Left hindlimb (tissue), 1 donor: ENCODE data around the gene LENG8.
A peak's percentile ranks its signal among the peaks of the same experiment; 100 is the strongest.

ENCODE experiments used
- DNase-seq: peaks from one replicate; pipeline ENCODE4 v3.0.0-alpha.2; 2018

Gene LENG8

GRCh38 chr19:54448774-54449700 lies at the start of gene LENG8:
Gene LENG8 (plus strand): TSS chr19:54449199. CDS start chr19:54451345, 2,146 bp downstream.
- peak; percentile 98 for DNase-seq

DNA sequence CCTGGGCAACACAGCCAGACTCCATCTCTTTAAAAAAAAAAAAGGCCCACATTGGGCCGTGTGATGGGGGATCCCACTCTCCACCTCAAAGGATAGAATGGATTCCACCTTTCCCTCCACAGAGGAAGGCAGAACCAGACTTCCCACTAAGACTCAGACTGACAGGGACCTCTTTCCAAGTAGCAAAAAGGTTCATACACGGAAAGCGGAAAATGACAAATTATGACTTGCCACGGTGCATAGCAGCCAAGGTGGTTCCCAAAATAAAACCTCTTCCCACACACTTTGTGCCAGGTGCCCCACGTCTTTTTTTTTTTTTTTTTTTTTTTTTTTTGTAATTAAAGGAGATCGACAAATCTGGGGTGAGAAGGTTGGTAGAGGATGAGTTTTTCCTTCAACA lies 48.1 kb upstream of the LENG8 start:
- DNase-seq = no peak

DNA sequence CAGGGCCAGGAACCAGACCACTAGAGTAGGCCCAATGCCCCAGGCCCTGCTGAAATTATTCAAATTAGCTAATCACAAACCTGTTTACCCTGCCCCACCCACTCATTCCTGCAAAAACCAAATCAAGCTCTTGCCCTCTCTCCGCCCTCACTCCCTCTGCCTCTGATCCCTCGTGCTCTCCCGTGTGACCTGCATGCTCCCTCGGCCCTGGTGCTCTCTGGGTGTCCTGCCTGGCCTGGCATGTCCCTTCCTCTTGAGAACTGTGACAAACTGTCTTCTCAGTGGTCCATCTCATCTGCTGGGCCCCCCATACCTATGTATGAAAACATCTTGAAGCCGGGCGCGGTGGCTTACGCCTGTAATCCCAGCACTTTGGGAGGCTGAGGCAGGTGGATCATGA lies 45.9 kb upstream of the LENG8 start:
- no peak for DNase-seq

DNA sequence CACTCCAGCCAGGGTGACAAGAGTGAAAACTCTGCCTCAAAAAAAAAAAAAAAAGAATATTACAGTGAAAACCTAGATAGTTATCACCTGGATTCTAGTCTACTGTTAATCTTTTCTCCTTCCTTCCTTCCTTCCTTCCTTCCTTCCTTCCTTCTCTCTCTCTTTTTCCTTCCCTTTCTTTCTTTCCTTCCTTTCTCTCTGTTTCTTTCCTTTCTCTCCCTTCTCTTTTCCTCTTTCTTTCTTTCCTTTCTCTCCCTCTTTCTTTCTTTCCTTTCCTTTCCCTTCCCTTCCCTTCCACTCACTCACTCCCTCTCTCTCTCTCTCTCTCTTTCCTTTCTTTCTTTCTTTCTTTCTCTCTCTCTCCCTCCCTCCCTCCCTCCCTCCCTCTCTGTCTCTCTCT lies 43.4 kb upstream of the LENG8 start:
- no peak for DNase-seq

- no peak for DNase-seq
These were observed 41.2 kb upstream of the LENG8 start for GRCh38 chr19:54407780-54408179.

DNA sequence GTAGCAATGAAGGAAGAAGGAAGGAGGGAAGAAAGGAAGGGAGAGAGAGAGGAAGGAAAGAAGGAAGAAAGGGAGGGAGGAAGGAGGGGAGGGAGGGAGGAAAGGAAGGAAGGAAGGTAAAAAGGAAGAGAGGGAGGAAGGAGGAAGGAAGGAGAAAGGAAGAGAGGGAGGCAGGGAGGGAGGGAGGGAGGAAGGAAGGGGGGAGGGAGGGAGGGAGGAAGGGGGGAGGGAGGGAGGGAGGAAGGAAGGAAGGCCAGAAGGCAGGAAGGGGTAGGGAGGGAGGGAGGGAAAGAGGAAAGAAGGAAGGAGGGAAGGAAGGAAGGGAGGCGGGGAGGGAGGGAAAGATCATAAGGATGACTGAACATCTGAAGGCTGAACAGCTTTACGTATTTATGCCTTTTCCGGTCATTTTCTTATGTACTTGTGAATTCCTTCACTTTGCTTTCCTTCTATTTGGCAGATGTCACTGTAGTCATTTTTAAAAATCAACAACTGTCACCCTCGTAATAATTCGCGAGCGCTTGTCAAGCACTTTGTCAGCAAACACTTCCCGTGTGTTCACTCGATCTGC lies 40.5 kb upstream of the LENG8 start:
- no peak for DNase-seq

DNA sequence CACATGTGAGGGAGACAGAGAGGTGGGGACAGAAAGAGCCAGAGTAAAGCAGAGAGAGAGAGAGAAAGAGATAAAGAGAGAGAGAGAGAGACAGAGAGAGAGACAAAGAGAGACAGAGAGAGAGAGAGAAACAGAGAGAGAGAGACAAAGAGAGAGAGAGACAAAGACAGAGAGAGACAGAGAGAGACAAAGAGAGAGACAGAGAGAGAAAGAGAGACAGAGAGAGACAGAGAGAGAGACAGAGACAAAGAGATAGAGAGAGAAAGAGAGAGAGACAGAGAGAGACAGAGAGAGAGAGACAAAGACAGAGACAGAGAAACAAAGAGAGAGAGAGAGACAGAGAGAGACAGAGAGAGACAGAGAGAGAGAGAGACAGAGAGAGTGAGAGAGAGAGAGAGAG lies 38.0 kb upstream of the LENG8 start:
- no peak for DNase-seq

GRCh38 chr19:54412877-54413276 lies 36.1 kb upstream of the LENG8 start:
- no peak for DNase-seq

DNA sequence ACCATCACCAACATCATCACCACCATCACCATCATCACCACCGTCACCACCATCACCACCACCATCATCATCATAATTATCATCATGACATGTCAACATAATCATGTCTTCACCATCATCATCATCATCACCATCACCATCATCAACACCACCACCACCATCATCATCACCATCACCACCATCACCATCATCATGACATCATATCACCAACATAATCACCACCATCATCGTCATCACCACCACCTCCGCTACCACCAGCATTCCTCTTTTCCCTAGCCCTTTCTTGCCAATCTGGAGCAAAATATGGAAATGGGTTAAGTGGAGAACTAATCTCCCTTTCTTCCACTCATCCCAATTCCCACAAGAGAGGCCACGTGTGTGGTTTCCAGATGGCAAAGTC lies 34.8 kb upstream of the LENG8 start:
- no peak for DNase-seq

GRCh38 chr19:54415208-54415900 lies 33.6 kb upstream of the LENG8 start, which contains the start of gene TTYH1:
Gene TTYH1 (plus strand): TSS chr19:54415464. CDS start chr19:54415553, 89 bp downstream.
- DNase-seq = no peak

DNA sequence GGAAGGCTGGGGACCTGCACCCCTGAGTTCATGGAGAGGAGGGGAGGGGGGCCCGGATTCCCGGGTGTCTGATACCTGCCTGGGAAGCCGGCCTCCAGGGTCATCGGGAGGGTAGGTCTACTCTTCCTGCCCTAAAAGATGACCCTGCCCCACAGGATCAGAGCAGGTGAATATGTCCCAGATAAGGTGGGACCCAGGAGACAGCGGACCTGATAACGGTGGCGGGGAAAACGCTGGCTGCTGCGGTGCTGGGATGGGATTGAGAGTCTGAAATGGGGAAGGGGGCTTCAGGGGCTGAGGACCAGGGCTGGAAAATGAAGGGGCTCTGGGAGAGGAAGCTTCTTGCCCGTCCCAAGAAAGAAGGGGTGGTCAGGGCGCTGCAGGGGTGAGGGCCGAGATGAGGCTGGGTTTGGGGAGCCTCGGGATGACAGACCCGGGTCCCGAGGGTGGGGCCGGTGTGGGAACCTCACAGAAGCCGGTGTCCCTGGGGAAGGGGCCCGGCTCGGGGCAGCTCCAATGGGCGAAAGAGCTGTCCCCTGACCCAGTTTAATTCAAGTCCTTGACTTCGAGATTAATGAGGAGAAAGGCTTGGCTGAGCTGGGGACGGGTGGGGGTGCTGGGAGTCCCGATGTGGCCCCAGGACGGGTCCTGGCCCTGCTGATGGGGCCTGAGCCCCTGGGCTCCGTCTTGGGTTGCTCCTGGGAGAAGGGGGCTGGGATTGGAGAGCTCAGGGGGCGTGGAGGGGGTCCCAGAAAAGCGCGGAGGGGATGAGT lies 32.9 kb upstream of the LENG8 start:
- no peak for DNase-seq

GRCh38 chr19:54416695-54417491 lies 32.1 kb upstream of the LENG8 start:
- no peak for DNase-seq

DNA sequence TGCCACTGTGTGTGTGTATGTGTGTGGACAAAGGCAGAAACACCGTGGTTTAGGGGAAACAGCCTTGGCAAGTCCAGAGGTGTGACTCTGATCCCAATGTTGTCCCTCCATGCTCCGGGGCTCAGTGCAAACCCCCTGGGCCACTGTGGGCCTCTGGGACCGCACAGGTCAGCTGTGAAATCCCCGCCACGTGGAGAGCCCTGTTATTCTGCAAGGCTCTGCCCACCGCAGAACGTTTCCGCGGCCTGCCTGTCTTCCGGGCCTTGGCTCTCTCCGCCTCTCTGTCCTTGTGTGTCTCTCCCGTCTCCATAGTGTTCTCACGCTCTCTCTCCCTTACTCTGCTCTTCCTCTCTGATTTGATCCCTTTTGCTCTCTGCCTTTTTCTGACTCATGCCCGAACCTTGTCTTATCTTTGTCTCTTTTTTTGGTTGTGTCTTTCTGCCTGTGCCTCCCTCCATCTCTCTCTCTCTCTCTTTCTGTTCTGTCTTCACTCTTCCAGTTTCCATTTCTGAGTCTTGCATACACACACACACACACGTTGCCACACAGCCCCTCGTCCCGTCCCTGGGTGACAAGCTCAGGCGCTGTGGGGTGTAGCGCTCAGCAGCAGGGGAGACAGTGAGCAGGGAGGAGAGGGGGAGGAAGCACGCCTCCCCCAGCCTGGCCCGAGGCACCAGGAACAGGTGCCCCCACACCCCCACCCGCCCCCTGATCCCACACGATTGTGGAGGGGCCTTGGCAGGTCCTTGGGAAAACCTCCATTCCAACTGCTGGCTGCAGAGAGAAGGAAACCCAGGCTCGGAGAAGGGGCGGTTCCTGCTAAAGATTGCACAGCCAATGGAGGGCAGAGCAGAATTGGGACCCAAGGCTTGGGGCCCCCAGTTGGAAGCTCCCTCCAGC lies 30.7 kb upstream of the LENG8 start:
- DNase-seq = no peak

DNA sequence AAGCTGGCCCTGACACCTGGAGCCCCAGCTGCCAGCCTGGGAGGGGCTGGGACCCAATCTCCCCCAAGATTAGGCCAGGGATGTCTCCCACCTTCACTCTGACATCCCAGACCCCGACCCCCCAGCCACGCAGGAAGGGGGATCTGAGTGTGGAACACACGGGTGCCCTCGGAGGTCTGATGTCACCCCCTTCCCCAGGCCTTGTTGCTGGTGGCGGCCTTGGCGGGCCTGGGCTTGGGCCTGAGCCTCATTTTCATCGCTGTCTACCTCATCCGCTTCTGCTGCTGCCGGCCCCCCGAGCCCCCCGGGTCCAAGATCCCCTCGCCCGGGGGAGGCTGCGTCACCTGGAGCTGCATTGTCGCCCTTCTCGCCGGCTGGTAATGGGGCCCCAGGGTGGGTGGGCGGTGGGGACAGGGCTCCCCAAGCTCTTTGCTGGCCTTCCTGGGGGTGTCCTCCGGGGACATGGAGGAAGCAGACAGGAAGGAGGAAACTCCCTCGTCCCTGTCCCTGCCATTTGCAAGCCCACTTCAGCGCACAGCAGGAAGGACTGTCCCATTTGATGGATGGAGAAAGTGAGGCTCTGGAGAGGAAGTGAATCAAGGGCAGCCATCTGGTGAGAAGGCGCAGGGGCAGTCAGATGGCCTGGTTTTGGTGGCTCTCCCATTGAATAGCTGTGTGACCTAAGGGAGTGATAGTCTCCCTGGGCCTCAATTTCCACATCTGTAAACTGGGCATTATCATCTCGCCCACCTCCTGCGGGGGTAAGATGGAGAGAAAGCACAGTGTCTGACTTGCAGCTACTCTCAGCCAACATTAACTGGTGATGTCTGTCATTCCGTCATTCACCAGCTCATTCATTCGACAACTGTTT lies 29.8 kb upstream of the LENG8 start:
- DNase-seq = no peak

DNA sequence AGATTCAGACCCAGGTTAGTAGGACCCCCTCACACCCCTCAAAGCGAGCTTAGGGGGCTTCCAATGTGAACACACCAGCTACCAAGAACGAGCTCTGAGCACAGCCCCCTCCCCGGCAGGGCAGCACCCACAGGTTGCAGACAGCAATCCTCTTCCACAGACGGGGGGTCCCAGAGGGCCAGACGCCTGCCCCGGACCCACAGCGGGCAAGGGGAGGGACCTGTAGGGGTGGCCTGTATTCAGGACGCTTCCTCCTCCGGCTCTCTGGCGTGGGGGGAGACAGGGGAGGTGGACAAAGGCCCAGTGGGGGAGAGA lies 29.0 kb upstream of the LENG8 start:
- DNase-seq = no peak

DNA sequence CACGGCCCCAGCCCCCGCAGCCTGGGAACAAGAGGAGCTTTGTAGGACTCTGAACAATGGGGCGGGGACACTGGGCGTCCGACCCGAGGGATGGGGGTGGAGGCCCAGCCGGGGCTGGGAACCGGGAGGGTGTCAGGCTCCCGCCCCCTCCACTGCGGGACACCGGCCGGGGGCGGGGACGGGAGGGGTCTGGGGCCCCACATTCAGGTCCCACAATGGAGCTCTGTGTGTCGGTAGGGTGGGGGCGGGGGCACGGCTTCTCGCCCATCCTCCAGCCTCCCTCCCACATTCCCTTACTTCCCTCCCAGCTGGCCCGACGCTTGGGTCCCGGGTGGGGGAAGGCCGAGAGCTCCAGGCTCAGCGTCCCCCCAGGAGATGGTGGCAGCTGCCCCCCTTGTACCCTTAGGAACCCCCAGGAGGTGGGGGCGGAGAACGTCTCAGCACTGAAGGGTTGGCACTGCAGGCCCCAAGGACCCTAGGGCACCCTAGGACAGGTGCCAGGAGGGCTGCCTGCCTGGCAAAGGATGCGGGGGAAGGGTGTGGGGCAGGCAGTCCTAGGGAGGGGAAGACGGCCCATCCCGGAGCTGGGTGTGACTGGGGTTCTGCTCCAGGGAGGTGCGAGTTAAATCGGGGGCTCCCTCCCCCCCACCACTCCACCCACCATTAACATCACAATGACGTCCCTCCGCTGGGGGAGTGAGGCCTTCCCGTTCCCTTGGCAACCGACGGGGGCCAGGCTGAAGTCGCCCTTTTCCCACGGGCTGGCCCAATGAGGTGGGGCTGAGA lies 28.4 kb upstream of the LENG8 start:
- DNase-seq = no peak

DNA sequence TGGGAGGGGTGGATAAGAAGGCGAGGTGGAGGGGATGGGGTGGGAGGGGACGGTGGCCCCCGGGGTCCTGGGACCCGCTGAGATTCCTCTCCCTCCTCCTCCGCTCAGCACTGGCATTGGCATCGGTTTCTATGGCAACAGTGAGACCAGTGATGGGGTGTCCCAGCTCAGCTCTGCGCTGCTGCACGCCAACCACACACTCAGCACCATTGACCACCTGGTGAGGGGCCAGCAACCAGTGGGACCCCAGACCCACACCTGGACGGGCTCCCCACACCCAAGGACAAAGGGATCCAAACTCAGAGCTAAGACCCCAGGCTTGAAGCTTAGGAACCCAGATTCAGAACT lies 27.9 kb upstream of the LENG8 start:
- no peak for DNase-seq

DNA sequence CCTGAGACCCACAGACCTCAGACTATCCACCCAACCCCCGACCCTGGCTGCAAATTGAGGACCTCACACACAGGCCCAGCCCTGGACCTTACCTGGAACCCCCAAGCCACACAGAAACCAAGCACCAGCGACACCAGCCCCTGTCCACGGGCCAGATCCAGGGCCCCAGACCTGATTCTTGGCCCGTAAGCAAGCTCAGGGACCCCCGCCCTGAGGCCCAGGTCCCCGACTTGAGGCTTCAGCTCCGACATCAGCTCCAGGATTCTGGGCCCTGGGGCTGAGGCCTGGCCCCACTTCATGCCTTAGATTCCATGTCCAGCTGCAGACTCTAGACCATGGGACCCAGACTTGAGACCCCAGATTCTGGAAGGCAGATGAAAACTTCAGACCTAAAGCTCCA lies 27.5 kb upstream of the LENG8 start:
- DNase-seq = no peak

- DNase-seq = no peak
These were observed 26.9 kb upstream of the LENG8 start for GRCh38 chr19:54422136-54422535.
